WERI-Rb-1 (cell line): ENCODE measurements around the gene CRYBA4.

Source experiments
- DNase-seq: peaks from one replicate; pipeline ENCODE4 v3.0.0-alpha.2; 2020
- H3K27ac ChIP-seq: fragments of 250-450 bp; sonication (Bioruptor Pico); 2 replicates; pipeline ENCODE4 v1.5.1; 2020; ENCODE audit warnings: mild to moderate bottlenecking, moderate library complexity
- H3K27me3 ChIP-seq: fragments of 250-450 bp; sonication (Bioruptor Pico); 2 replicates; pipeline ENCODE4 v1.5.1; 2021; ENCODE audit warnings: mild to moderate bottlenecking, low read depth, moderate library complexity; ENCODE audit not compliant: insufficient read depth, severe bottlenecking
- H3K36me3 ChIP-seq: fragments of 250-450 bp; sonication (Bioruptor Pico); 2 replicates; pipeline ENCODE4 v1.5.1; 2020; ENCODE audit warnings: mild to moderate bottlenecking, moderate library complexity
- H3K4me3 ChIP-seq: 2 replicates; pipeline ENCODE4 v1.5.1; 2011; ENCODE audit warnings: low read depth, mild to moderate bottlenecking, control low read depth, low read length
- H3K9me3 ChIP-seq: fragments of 250-450 bp; sonication (Bioruptor Pico); 2 replicates; pipeline ENCODE4 v1.5.1; 2021; ENCODE audit warnings: mild to moderate bottlenecking, moderate library complexity; ENCODE audit not compliant: severe bottlenecking
- CTCF ChIP-seq: IDR thresholded peaks from 2 replicates; pipeline ENCODE4 v1.5.1; 2011; ENCODE audit warnings: low read depth, mild to moderate bottlenecking, control low read depth, inconsistent platforms, low read length

Gene CRYBA4

GRCh38 chr22:26619510-26619909 lies 2.3 kb upstream of the CRYBA4 start:
- Histone ChIP-seq H3K27me3 (no peaks in the 10 kb centered on the region), H3K27ac (no peak overlapping the region), H3K36me3 (no peaks in the 10 kb centered on the region), H3K9me3 (no peaks in the 10 kb centered on the region), H3K4me3 (no peak overlapping the region)
- no peak for DNase-seq
- TF ChIP-seq CTCF, result no peak

DNA sequence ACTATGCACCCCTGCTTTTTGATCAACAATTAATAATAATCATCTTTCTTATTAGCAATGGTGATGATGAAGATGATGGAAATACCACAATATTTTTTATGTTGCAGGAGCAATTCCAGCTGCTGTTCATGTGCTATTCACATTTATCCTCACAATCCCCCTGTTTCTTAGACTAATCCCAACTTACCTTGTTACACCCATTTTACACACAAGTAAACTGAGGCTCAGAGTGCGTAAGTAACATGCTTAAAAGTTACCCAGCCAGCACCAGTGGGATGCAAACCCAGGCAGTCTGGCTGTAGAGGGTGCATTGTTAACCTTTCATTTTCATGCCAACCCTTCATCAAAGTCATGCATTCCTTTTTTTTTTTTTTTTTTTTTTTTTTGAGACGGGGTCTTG lies 1.6 kb upstream of the CRYBA4 start:
- Histone ChIP-seq H3K9me3 (no peaks in the 10 kb centered on the region), H3K36me3 (no peaks in the 10 kb centered on the region), H3K4me3 (no peak overlapping the region), H3K27me3 (no peaks in the 10 kb centered on the region), H3K27ac (no peak overlapping the region)
- no peak for TF ChIP-seq CTCF
- DNase-seq, result no peak

- H3K27me3 ChIP-seq, result no peaks in the 10 kb centered on the region
- no peak for TF ChIP-seq CTCF
- H3K4me3 ChIP-seq, result no peak overlapping the region
- no peak for DNase-seq
- H3K9me3 ChIP-seq, result no peaks in the 10 kb centered on the region
- no peaks in the 10 kb centered on the region for H3K36me3 ChIP-seq
- no peak overlapping the region for H3K27ac ChIP-seq
Observed at GRCh38 chr22:26623984-26624383, 2.2 kb downstream of the CRYBA4 start.

DNA sequence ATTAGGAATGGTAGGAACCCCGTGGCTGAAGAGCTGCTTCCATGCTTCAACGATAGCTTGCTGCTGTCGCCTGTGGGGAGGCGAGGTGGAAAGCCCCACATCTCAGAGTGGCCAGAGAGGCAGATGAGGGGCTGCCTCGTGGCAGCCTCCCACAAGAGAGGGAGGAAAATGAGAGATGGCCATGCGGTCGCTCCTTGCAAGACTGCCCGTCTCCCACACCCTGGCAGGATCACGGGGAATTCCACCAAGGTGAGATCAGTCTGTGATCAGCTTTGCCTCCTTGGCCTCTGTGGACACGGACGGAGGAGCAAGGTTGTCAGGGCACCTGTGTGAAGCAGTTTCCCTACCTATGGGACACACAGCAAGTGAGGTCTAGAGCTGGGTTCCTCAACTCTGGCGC lies 3.0 kb downstream of the CRYBA4 start:
- no peaks in the 10 kb centered on the region for H3K36me3 ChIP-seq
- no peak for TF ChIP-seq CTCF
- no peak for DNase-seq
- H3K4me3 ChIP-seq, result no peak overlapping the region
- no peaks in the 10 kb centered on the region for H3K9me3 ChIP-seq
- no peak overlapping the region for H3K27ac ChIP-seq
- H3K27me3 ChIP-seq, result no peaks in the 10 kb centered on the region

DNA sequence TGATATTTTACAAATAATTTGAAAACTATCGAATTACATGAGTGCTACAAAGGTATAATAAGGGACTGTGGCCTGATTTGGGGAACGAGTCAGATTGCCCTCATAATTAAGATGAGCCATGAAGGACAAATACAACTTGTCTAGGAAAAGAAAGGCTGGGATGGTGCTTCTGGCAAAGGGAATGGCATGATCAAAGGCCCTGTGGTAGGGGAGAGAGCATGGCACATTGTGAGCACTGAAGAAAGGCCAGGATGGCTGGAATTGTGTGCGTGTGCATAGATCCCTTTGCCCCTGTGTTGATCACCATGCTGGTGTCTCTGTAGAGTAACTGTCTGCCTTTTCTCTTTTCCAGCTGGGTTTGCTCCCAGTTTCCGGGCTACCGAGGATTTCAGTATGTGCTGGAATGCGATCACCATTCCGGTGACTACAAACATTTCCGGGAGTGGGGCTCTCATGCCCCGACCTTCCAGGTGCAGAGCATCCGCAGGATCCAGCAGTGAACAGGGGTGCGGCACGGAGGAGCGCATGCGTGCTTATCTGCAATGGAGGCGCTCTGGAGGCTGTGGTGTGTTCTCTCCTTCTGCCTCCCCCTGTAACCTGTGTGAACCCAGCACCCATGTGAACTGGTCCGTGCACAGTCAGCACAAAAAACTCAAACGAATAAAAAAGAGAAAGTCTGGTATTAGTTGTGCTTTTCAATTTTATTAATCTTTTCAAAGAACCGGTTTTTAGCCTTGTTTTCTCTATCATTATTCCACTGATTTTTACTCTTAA lies 8.4 kb downstream of the CRYBA4 start:
- H3K4me3 ChIP-seq, result no peak overlapping the region
- DNase-seq, result no peak
- TF ChIP-seq CTCF, result no peak
- no peaks in the 10 kb centered on the region for H3K27me3 ChIP-seq
- no peak overlapping the region for H3K27ac ChIP-seq
- no peaks in the 10 kb centered on the region for H3K9me3 ChIP-seq
- H3K36me3 ChIP-seq, result no peaks in the 10 kb centered on the region

DNA sequence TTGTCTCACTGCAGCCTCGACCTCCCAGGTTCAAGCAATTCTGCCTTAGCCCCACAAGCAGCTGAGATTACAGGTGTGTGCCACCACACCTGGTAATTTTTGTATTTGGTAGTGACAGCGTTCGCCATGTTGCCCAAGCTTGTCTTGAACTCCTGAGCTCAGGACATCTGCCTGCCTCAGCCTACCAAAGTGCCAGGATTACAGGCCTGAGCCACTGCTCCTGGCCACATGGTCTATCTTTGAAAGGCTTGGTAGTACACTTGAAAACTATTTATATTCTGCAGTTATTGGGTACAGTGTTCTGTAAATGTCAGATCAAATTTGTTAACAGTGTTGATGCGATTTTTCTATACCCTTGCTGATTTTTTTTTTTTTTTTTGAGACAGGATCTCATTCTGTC lies 9.5 kb downstream of the CRYBA4 start:
- H3K9me3 ChIP-seq, result no peaks in the 10 kb centered on the region
- no peak overlapping the region for H3K4me3 ChIP-seq
- no peak for TF ChIP-seq CTCF
- no peak for DNase-seq
- H3K27ac ChIP-seq, result no peak overlapping the region
- H3K36me3 ChIP-seq, result no peaks in the 10 kb centered on the region
- no peaks in the 10 kb centered on the region for H3K27me3 ChIP-seq
